Breast epithelium (tissue), 3 donors: ENCODE measurements around the gene CPNE4.

Experiments
- CTCF ChIP-seq, 3 donors: fragments of 450-650 bp; IDR thresholded peaks; one replicate each; pipeline ENCODE4 v1.5.1; 2016 to 2017; ENCODE audit warnings: antibody characterized with exemption in 3 of 3, mild to moderate bottlenecking in 3 of 3, moderate library complexity in 3 of 3
- POLR2A ChIP-seq: fragments of 450-650 bp; IDR thresholded peaks from one replicate; pipeline ENCODE4 v1.6.1; 2016; ENCODE audit warnings: antibody characterized with exemption, mild to moderate bottlenecking, moderate library complexity
- POLR2AphosphoS5 ChIP-seq, 3 donors: sonication (generic); formaldehyde crosslinking; IDR thresholded peaks; one replicate each; pipeline ENCODE4 v1.6.1; 2017; ENCODE audit warnings: antibody characterized with exemption in 3 of 3

- TF ChIP-seq CTCF (IDR thresholded peaks at IDR 0.05) (no peak), POLR2A (no peak), POLR2AphosphoS5 (IDR thresholded peaks at IDR 0.05) (no peak)
Observed at GRCh38 chr3:131564812-131565211, 470.0 kb downstream of the CPNE4 start.
